HG03064 (cell line): ENCODE data around the gene TAF11L11.
"Not testable (repeated sequence)": the region's sequence is repeated elsewhere in the genome, so short reads cannot be mapped to it uniquely, and the experiment has no call there.

Experiments
- ATAC-seq: cut with Tn5 transposase; IDR thresholded peaks from one replicate; pipeline ENCODE4 v1.9.1; 2021; ENCODE audit warnings: low read depth; ENCODE audit not compliant: unreplicated experiment

TAF11L11 gene

DNA sequence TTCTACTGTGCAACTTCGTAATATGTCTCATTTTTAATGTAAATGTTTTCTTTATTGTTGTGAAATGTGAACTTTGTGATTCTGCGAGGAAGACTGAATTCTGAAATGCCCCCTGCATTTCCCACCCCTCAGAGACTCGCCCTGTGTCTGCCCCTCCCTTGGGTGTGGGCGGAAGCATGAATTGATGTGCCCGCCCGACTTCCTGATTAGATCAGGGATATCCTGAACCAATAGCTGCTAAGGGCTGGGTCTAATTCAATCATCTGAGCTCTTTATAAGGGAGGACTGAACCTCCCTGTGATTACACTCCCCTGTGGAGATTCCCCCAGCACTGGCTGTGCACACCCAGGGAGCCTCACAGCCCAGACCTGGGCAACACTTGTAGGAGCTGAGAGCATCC is at the start of gene TAF11L11:
TSS of gene TAF11L11 (plus strand) at position 304 of the 400 bp plus-strand sequence.
- ATAC-seq: not testable (repeated sequence)

DNA sequence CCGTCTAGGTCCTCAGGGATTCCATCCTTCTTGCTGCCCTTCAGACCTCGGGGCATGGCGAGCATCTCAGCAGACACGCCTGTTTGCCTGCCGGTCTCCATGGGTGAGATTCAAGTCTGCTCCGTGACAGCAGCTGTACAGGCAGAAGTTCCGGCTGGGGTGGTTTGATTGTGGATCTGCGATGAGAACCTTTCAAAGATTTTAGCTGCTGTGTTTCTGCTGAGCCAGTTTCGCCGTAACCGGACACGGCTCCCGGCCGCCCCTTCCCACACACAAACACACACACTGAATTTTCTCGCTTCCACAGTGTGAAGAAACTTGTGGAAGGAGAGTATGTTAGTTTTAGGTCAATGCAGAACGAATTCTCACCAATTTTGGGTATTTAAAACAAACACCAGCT is 18.3 kb upstream of the TAF11L11 start, which contains the start of gene TAF11L7:
TSS of gene TAF11L7 (minus strand) at position 101 of the 400 bp plus-strand sequence.
- ATAC-seq: not testable (repeated sequence)

DNA sequence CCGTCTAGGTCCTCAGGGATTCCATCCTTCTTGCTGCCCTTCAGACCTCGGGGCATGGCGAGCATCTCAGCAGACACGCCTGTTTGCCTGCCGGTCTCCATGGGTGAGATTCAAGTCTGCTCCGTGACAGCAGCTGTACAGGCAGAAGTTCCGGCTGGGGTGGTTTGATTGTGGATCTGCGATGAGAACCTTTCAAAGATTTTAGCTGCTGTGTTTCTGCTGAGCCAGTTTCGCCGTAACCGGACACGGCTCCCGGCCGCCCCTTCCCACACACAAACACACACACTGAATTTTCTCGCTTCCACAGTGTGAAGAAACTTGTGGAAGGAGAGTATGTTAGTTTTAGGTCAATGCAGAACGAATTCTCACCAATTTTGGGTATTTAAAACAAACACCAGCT is 13.1 kb upstream of the TAF11L11 start, which contains the start of gene TAF11L8:
TSS of gene TAF11L8 (minus strand) at position 101 of the 400 bp plus-strand sequence.
- not testable (repeated sequence) for ATAC-seq

DNA sequence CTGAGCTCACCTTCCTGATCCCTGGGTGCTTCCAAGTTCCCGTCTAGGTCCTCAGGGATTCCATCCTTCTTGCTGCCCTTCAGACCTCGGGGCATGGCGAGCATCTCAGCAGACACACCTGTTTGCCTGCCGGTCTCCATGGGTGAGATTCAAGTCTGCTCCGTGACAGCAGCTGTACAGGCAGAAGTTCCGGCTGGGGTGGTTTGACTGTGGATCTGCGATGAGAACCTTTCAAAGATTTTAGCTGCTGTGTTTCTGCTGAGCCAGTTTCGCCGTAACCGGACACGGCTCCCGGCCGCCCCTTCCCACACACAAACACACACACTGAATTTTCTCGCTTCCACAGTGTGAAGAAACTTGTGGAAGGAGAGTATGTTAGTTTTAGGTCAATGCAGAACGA is 9.7 kb upstream of the TAF11L11 start, which contains the start of gene TAF11L9:
TSS of gene TAF11L9 (minus strand) at position 140 of the 400 bp plus-strand sequence.
- ATAC-seq: not testable (repeated sequence)

DNA sequence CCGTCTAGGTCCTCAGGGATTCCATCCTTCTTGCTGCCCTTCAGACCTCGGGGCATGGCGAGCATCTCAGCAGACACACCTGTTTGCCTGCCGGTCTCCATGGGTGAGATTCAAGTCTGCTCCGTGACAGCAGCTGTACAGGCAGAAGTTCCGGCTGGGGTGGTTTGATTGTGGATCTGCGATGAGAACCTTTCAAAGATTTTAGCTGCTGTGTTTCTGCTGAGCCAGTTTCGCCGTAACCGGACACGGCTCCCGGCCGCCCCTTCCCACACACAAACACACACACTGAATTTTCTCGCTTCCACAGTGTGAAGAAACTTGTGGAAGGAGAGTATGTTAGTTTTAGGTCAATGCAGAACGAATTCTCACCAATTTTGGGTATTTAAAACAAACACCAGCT is 6.3 kb upstream of the TAF11L11 start, which contains the start of gene TAF11L10:
TSS of gene TAF11L10 (minus strand) at position 101 of the 400 bp plus-strand sequence.
- ATAC-seq: not testable (repeated sequence)

DNA sequence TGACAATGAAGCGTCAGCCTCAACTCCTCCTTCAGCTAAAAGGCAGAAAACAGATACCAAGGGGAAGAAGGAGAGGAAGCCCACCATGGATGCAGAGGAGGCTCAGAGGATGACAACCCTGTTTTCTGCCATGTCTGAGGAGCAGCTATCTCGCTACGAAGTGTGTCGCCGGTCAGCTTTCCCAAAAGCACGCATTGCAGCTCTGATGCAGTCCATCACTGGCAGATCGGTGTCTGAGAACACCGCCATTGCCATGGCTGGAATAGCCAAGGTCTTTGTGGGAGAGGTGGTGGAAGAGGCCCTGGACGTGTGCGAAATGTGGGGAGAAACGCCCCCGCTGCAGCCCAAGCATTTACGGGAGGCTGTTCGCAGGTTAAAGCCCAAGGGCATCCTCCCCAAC is 968 bp downstream of the TAF11L11 start:
- ATAC-seq: no peak

DNA sequence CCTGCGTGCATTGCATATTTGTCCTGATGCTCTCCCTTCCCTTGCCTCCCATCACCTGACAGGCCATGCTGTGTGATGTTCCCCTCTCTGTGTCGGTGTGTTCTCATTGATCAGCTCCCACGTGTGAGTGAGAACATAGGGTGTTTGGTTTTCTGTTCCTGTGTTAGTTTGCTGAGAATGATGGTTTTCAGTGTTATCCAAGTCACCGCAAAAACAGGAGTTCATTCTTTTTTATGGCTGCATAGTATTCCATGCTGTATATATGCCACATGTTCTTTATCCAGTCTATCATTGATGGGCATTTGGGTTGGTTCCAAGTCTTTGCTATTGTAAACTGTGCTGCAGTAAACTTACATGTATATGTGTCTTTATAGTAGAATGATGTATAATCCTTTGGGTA is 3.5 kb downstream of the TAF11L11 start:
- ATAC-seq: not testable (repeated sequence)

DNA sequence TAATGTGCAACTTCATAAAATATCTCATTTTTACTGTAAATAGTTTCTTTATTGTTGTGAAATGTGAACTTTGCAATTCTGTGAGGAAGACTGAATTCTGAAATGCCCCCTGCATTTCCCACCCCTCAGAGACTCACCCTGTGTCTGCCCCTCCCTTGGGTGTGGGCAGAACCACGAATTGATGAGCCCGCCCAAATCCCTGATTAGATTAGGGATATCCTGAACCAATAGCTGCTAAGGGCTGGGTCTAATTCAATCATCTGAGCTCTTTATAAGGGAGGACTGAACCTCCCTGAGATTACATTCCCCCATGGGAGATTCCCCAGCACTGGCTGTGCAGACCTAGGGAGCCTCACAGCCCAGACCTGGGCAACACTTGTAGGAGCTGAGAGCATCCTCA is 6.1 kb downstream of the TAF11L11 start, which contains the start of gene TAF11L12:
TSS of gene TAF11L12 (plus strand) at position 301 of the 400 bp plus-strand sequence.
- not testable (repeated sequence) for ATAC-seq

DNA sequence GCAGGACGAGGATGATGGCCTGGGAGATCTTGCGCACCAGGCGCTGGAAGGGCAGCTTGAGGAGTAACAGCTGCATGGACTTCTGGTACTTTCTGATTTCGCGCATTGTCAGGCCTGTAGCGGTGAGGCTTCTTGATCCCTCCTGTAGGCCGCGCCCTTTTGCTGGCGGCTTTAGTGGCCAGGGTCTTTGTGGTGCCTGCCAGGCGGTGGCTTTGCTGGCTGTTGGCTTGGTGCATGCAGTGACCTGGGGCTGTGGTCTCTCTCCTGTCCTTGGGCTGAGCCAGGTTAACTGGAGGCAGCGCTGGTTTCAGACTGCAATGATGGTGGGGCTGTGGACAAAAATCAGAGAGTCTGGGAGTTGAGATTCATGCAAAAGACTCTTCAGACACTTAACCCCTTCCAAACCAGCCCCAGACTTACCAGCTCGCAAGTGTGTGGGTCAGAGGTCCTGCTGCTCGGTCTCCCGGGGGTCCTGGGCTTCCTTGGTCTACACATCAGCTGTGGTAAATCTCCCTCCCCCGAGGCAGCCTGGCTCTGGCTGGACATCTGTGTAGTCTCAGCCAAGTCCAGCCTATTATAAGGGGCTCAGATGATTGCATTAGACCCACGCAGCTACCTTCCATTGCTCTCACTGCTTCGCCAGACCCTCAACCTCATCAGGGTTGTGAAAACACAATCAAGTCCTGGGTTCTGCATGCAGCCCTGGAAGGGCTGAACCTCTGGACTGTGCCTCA is 11.1 kb downstream of the TAF11L11 start:
- no peak for ATAC-seq

DNA sequence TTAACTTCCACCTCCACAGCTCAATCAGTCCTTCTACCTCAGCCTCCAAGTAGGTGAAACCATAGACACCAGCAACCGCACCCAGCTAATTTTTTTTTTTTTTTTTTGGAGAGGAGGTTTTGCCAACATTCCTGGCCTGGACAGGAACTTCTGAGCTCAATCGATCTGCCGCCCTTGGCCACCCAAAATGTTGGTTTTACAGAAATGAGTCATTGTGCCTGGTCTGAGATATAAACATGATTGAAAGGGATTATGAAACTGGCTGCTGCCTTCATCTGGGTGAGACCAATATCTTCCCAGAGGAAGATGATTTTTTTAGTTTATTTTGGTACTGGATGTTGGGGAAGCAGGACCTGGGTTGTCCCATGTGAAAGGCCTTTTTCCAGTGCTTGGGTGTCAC is 15.4 kb downstream of the TAF11L11 start:
- ATAC-seq: no peak

DNA sequence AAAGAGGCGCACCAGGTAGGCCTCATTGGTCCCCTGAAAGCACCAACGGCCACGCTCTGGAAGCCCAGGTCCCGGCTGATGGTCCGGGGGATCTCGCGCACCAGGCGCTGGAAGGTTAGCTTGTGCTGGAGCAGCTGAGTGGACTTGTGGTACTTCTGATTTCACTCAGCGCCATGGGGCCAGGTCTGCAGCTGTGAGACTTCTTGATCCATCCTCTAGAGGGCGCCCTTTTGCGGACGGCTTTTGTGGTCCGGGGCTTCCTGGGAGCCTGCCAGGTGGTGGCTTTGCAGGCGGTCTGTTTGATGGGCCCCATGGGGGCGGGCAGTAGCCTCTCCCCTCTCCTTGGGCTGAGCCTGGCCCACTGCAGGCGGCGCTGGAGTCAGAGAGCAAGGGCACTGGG is 16.6 kb downstream of the TAF11L11 start:
- no peak for ATAC-seq

DNA sequence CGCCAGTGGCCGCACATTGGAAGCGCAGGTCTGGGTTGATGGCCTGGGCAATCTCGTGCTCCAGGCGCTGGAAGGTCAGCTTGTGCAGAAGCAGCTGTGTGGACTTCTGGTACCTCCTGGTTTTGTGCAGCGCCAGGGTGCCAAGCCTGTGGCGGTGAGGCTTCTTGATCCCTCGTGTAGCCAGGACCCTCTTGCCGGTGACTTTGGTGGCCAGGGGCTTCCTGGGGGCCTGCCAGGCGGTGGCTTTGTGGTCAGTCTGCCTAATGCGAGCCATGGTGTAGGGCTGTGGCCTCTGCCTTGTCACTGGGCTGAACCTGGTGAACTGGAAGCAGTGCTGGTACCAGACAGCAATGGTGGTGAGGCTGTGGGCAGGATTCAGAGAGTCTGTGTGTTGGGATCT is 21.7 kb downstream of the TAF11L11 start:
- no peak for ATAC-seq

DNA sequence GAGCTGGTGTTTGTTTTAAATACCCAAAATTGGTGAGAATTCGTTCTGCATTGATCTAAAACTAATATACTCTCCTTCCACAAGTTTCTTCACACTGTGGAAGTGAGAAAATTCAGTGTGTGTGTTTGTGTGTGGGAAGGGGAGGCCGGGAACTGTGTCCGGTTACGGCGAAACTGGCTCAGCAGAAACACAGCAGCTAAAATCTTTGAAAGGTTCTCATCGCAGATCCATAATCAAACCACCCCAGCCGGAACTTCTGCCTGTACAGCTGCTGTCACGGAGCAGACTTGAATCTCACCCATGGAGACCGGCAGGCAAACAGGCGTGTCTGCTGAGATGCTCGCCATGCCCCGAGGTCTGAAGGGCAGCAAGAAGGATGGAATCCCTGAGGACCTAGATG is 27.8 kb downstream of the TAF11L11 start, which contains the start of gene TAF11L13:
TSS of gene TAF11L13 (plus strand) at position 301 of the 400 bp plus-strand sequence.
- ATAC-seq: not testable (repeated sequence)

DNA sequence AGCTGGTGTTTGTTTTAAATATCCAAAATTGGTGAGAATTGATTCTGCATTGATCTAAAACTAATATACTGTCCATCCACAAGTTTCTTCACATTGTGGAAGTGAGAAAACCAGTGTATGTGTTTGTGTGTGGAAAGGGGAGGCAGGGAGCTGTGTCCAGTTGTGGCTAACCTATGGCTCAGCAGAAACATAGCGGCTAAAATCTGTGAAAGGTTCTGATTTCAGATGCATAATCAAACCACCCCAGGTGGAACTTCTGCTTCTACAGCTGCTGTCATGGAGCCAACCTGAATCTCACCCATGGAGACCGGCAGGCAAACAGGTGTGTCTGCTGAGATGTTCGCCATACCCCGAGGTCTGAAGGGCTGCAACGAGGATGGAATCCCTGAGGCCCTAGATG is 30.2 kb downstream of the TAF11L11 start, which contains the start of gene TAF11L14:
TSS of gene TAF11L14 (plus strand) at position 301 of the 400 bp plus-strand sequence.
- ATAC-seq: no peak

DNA sequence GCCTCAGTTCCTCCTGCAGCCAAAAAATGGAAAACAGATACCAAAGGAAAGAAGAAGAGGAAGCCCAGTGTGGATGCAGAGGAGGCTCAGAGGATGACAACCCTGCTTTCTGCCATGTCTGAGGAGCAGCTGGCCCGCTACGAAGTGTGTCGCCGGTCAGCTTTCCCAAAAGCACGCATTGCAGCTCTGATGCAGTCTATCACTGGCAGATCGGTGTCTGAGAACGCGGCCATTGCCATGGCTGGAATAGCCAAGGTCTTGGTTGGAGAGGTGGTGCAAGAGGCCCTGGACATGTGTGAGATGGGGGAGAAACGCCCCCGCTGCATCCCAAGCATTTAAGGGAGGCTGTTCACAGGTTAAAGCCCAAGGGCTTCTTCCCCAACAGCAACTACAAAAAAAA is 45.2 kb downstream of the TAF11L11 start:
- ATAC-seq: not testable (repeated sequence)

DNA sequence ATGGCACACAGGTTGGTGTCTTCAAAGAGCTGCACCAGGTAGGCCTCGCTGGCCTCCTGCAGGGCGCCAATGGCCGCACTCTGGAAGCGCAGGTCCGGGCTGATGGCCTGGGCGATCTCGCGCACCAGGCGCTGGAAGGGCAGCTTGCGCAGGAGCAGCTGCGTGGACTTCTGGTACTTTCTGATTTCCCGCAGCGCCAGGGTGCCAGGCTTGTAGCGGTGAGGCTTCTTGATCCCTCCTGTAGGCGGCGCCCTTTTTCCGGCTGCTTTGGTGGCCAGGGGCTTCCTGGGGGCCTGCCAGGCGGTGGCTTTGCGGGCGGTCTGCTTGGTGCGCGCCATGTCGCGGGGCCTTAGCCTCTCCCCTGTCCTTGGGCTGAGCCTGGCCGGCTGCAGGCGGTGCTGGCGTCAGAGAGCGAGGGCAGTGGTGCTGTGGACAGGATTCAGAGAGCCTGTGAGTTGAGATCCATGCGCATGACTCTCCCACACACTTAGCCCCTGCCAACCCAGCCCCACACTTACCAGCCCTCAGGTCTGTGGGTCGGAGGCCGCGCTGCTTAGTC is 51.3 kb downstream of the TAF11L11 start:
- ATAC-seq: not testable (repeated sequence)
